Measurements from ENCODE around the gene MYBBP1A. TPM values are rescaled to one million over a fixed set of nuclear protein-coding genes. Genes with fewer than 3 reads are reported as not detected.
"Not testable (repeated sequence)": the region's sequence is repeated elsewhere in the genome, so short reads cannot be mapped to it uniquely, and the experiment has no call there.

MYBBP1A gene
- total RNA-seq, 4 donors from 2014 or later = 73.4 to 127 (median 83.8) TPM

DNA sequence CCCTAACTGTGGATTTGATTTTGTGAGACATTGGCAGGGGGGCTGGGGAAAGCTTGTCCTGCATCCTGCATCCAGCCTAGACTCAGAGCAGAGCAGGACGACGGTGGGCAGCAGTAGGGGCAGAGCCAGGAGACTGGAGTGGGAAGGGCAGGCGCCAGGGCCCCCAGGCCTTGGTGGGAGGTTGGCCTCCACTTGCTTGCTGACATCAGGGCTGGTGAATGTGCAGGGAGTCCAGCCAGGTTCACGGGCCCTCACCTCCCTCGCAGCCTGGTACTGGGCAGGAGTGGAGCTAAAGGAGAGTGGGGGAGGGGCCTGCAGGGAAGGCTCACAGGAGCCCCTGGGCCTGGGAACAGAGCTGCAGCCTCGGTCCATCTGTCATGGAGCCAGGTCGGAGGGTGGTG is 26.9 kb upstream of the MYBBP1A start:
- Histone ChIP-seq H3K4me3 (no peak overlapping the region), H3K36me3 (no peaks in the 10 kb centered on the region), H3K4me1 (peaks cover 17% of the 10 kb centered on the region), H3K27me3 (peaks cover 49% of the 10 kb centered on the region), H3K9me3 (no peaks in the 10 kb centered on the region), H3K27ac (no peak overlapping the region)
- WGBS = 73% methylated on average over 7 of the region's 7 CpGs
- TF ChIP-seq POLR2AphosphoS5 (IDR thresholded peaks at IDR 0.05) (no peak), POLR2A (IDR thresholded peaks at IDR 0.05) (no peak), EP300 (IDR thresholded peaks at IDR 0.05) (no peak)
- TF ChIP-seq, protein P1, sequence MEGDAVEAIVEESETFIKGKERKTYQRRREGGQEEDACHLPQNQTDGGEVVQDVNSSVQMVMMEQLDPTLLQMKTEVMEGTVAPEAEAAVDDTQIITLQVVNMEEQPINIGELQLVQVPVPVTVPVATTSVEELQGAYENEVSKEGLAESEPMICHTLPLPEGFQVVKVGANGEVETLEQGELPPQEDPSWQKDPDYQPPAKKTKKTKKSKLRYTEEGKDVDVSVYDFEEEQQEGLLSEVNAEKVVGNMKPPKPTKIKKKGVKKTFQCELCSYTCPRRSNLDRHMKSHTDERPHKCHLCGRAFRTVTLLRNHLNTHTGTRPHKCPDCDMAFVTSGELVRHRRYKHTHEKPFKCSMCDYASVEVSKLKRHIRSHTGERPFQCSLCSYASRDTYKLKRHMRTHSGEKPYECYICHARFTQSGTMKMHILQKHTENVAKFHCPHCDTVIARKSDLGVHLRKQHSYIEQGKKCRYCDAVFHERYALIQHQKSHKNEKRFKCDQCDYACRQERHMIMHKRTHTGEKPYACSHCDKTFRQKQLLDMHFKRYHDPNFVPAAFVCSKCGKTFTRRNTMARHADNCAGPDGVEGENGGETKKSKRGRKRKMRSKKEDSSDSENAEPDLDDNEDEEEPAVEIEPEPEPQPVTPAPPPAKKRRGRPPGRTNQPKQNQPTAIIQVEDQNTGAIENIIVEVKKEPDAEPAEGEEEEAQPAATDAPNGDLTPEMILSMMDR (IDR thresholded peaks at IDR 0.05) = no peak
- DNase-seq (ENCODE audit: low spot score in 2 of 2) = no peak

DNA sequence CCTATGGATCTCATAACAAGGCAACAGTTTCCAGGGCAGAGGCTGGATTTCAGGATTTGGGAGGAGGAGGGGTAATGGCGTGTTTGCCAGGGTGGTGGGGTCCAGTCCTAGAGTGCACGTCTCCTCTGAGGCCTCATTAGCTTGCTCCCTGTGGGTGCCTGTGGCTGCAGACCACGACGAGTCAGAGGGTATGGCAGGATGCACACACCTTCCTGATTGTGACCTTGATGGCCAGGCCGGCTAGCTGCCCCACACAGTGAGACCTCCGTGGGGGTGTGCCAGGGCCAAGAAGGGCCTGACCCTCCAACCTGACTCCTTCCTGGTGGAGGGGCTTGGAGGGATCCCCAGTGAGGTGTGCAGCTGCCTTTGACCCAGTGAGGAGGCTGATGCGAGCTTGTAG is 25.1 kb upstream of the MYBBP1A start:
- TF ChIP-seq EP300 (IDR thresholded peaks at IDR 0.05) = no peak
- TF ChIP-seq POLR2AphosphoS5 (IDR thresholded peaks at IDR 0.05) = no peak
- TF ChIP-seq POLR2A (IDR thresholded peaks at IDR 0.05) = no peak
- TF ChIP-seq, protein P1 (IDR thresholded peaks at IDR 0.05) = no peak
- H3K4me1 ChIP-seq = peaks cover 17% of the 10 kb centered on the region
- no peak overlapping the region for H3K27ac ChIP-seq
- no peak overlapping the region for H3K4me3 ChIP-seq
- no peaks in the 10 kb centered on the region for H3K9me3 ChIP-seq
- 75% methylated on average over 5 of the region's 7 CpGs for WGBS
- no peaks in the 10 kb centered on the region for H3K36me3 ChIP-seq
- peaks cover 42% of the 10 kb centered on the region for H3K27me3 ChIP-seq
- no peak for DNase-seq (ENCODE audit: low spot score in 2 of 2)

DNA sequence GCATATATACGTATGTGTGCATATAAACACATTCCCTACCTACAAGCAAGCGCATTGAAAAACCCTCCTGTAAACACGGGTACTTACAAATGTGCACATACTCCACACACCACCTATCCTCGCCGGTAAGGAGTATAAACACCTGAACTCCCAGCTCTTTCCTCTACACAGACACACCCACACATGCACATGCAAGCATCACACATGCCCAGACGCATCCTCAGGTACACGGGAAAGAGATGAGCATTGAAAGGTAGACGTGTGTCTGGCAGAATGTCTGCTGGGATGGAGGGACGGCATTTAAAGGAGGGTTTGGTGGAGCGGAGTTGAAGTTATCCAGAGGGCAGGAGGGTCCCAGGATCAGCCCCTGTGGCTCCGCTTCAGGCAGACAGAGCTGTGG is 24.5 kb upstream of the MYBBP1A start:
- TF ChIP-seq, protein P1 (IDR thresholded peaks at IDR 0.05) = no peak
- TF ChIP-seq POLR2AphosphoS5 (IDR thresholded peaks at IDR 0.05) (no peak), EP300 (IDR thresholded peaks at IDR 0.05) (no peak), POLR2A (IDR thresholded peaks at IDR 0.05) (no peak)
- DNase-seq (ENCODE audit: low spot score in 2 of 2) = no peak
- Histone ChIP-seq H3K36me3 (no peaks in the 10 kb centered on the region), H3K4me3 (no peak overlapping the region), H3K9me3 (no peaks in the 10 kb centered on the region), H3K27ac (no peak overlapping the region), H3K27me3 (peaks cover 36% of the 10 kb centered on the region), H3K4me1 (peaks cover 13% of the 10 kb centered on the region)
- 77% methylated on average over 11 of the region's 11 CpGs for WGBS

DNA sequence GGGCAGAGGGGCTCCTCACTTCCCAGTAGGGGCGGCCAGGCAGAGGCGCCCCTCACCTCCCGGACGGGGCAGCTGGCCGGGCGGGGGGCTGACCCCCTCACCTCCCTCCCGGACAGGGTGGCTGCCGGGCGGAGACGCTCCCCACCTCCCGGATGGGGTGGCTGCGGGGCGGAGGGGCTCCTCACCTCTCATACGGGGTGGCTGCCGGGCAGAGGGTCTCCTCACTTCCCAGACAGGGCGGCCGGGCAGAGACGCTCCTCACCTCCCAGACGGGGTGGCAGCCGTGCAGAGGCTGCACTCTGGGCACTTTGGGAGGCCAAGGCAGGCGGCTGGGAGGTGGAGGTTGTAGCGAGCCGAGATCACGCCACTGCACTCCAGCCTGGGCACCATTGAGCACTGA is 23.2 kb upstream of the MYBBP1A start:
- not testable (repeated sequence) for H3K9me3 ChIP-seq; DNase-seq (ENCODE audit: low spot score in 2 of 2); H3K27ac ChIP-seq; H3K4me1 ChIP-seq; H3K36me3 ChIP-seq; H3K4me3 ChIP-seq
- peaks cover 23% of the 10 kb centered on the region for H3K27me3 ChIP-seq
- WGBS = 98% methylated on average over 17 of the region's 24 CpGs

DNA sequence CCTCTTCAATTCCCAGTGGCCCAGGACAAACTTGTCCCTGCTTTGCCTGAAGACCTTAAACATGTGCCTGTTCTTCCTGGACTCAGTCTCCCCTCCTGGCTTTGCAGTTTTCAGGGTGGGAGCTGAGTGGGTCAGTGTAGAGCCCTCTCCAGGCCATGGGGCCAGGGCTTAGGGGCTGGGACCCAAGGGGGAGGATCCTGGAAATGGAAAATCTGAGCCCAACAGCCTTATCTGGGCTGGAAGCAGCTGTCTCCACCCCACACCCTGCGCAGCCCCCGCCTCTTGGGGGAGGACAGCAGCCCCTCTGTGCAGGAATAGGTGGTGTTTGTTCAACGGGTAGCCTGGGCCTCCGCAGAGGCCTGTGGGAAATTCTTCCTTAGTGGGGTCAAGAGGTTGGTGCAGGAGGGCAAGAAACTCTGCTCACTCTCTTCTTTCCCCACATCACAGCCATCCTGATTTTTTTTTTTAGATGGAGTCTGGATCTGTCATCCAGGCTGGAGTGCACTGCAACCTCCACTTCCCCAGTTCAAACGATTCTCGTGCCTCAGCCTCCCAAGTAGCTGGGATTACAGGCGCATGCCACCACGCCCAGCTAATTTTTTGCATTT is 22.3 kb upstream of the MYBBP1A start:
- WGBS = 90% methylated on average over 5 of the region's 8 CpGs

More for the DNA sequence above, 22.3 kb upstream of the MYBBP1A start:
- TF ChIP-seq, protein P1 (IDR thresholded peaks at IDR 0.05) = no peak
- DNase-seq (ENCODE audit: low spot score in 2 of 2) = no peak
- Histone ChIP-seq H3K27ac (no peak overlapping the region), H3K4me1 (no peaks in the 10 kb centered on the region), H3K27me3 (peaks cover 14% of the 10 kb centered on the region), H3K4me3 (no peak overlapping the region), H3K36me3 (no peaks in the 10 kb centered on the region), H3K9me3 (no peaks in the 10 kb centered on the region)
